GM12874 (cell line): Measurements from ENCODE around the gene NASP.

ENCODE experiments used
- CTCF ChIP-seq: IDR thresholded peaks from 2 replicates; pipeline ENCODE4 v1.5.1; 2011; ENCODE audit warnings: low read depth, mild to moderate bottlenecking, control low read depth, low read length, moderate library complexity; ENCODE audit not compliant: insufficient read depth

The NASP gene

GRCh38 chr1:45643978-45644377 lies 60.1 kb downstream of the NASP start:
- TF ChIP-seq CTCF, result no peak

- no peak for TF ChIP-seq CTCF
These were observed 60.8 kb downstream of the NASP start for GRCh38 chr1:45644661-45645060.

- no peak for TF ChIP-seq CTCF
These were observed 63.6 kb downstream of the NASP start for GRCh38 chr1:45647248-45648021.

GRCh38 chr1:45654540-45655280 lies 70.9 kb downstream of the NASP start:
- no peak for TF ChIP-seq CTCF

- no peak for TF ChIP-seq CTCF
These were observed 72.9 kb downstream of the NASP start for GRCh38 chr1:45656573-45657226.

- no peak for TF ChIP-seq CTCF
These were observed 74.3 kb downstream of the NASP start for GRCh38 chr1:45658171-45658570.

GRCh38 chr1:45659222-45659621 lies 75.4 kb downstream of the NASP start:
- no peak for TF ChIP-seq CTCF
